Measurements from ENCODE around the gene KRT80.
A peak's percentile ranks its signal among the peaks of the same experiment; 100 is the strongest.

Gene KRT80

GRCh38 chr12:52200781-52201450 is 9.1 kb upstream of the KRT80 start:
- no peak for DNase-seq (ENCODE audit: low spot score)
- H3K27ac ChIP-seq = no peak overlapping the region
- no peak for TF ChIP-seq CTCF (IDR thresholded peaks at IDR 0.05)
- no peak overlapping the region for H3K4me3 ChIP-seq

- DNase-seq (ENCODE audit: low spot score) = no peak
- TF ChIP-seq CTCF (IDR thresholded peaks at IDR 0.05) = no peak
- Histone ChIP-seq H3K4me3 (no peak overlapping the region), H3K27ac (no peak overlapping the region)
Measured at GRCh38 chr12:52200086-52200780, 8.4 kb upstream of the KRT80 start.

GRCh38 chr12:52199294-52199919 is 7.6 kb upstream of the KRT80 start:
- H3K27ac ChIP-seq = peak overlapping the region in 1 of 2 donors; percentile 60
- no peak for DNase-seq (ENCODE audit: low spot score)
- H3K4me3 ChIP-seq = no peak overlapping the region
- TF ChIP-seq CTCF (IDR thresholded peaks at IDR 0.05) = no peak

- TF ChIP-seq CTCF (IDR thresholded peaks at IDR 0.05) = no peak
- DNase-seq (ENCODE audit: low spot score) = no peak
- peak overlapping the region in 1 of 2 donors; percentile 60 for H3K27ac ChIP-seq
- H3K4me3 ChIP-seq = no peak overlapping the region
Measured at GRCh38 chr12:52198454-52199215, 6.8 kb upstream of the KRT80 start.

- TF ChIP-seq CTCF (IDR thresholded peaks at IDR 0.05) = no peak
- no peak overlapping the region for H3K4me3 ChIP-seq
- DNase-seq (ENCODE audit: low spot score) = no peak
- H3K27ac ChIP-seq = peak overlapping the region in 1 of 2 donors; percentile 60
Measured at GRCh38 chr12:52197371-52198231, 5.8 kb upstream of the KRT80 start.

- no peak overlapping the region for H3K4me3 ChIP-seq
- no peak for TF ChIP-seq CTCF (IDR thresholded peaks at IDR 0.05)
- H3K27ac ChIP-seq = peak overlapping the region in 1 of 2 donors; percentile 92
Measured at GRCh38 chr12:52195065-52195730, 3.4 kb upstream of the KRT80 start.

More at GRCh38 chr12:52195065-52195730, 3.4 kb upstream of the KRT80 start:
- DNase-seq (ENCODE audit: low spot score) = no peak

Data from coronary artery (tissue), 2 donors.